NCI-H1436 treated with DMSO at 0.1 percent for 48 hours (cell line): ENCODE data around the gene SOX6.
A peak's percentile ranks its signal among the peaks of the same experiment; 100 is the strongest.
"Not testable (repeated sequence)": the region's sequence is repeated elsewhere in the genome, so short reads cannot be mapped to it uniquely, and the experiment has no call there.

Experiments
- DNase-seq: peaks from one replicate; lab custom pipeline; 2025; lab: John Stamatoyannopoulos, UW

The SOX6 gene

GRCh38 chr11:16148301-16148931 lies 207.9 kb downstream of the SOX6 start:
- DNase-seq = no peak

GRCh38 chr11:16146980-16147379 lies 209.4 kb downstream of the SOX6 start:
- DNase-seq = not testable (repeated sequence)

- not testable (repeated sequence) for DNase-seq
These were observed 214.7 kb downstream of the SOX6 start for GRCh38 chr11:16141614-16142013.

GRCh38 chr11:16141162-16141561 lies 215.2 kb downstream of the SOX6 start:
- not testable (repeated sequence) for DNase-seq

- no peak for DNase-seq
These were observed 219.5 kb downstream of the SOX6 start for GRCh38 chr11:16136792-16137390.

GRCh38 chr11:16133867-16134266 lies 222.5 kb downstream of the SOX6 start:
- no peak for DNase-seq

GRCh38 chr11:16127732-16128131 lies 228.6 kb downstream of the SOX6 start:
- DNase-seq = no peak

- DNase-seq = peak; percentile 80
These were observed 230.0 kb downstream of the SOX6 start for GRCh38 chr11:16126362-16126761.

GRCh38 chr11:16125796-16126195 lies 230.6 kb downstream of the SOX6 start:
- DNase-seq = no peak

- no peak for DNase-seq
These were observed 232.0 kb downstream of the SOX6 start for GRCh38 chr11:16124390-16124789.

GRCh38 chr11:16121853-16122252 lies 234.5 kb downstream of the SOX6 start:
- no peak for DNase-seq

GRCh38 chr11:16120008-16120407 lies 236.3 kb downstream of the SOX6 start:
- no peak for DNase-seq

GRCh38 chr11:16117989-16118756 lies 238.2 kb downstream of the SOX6 start:
- DNase-seq = no peak

- no peak for DNase-seq
These were observed 241.1 kb downstream of the SOX6 start for GRCh38 chr11:16114978-16115871.

- DNase-seq = no peak
These were observed 241.9 kb downstream of the SOX6 start for GRCh38 chr11:16114431-16114830.

- no peak for DNase-seq
These were observed 244.7 kb downstream of the SOX6 start for GRCh38 chr11:16111690-16112089.

GRCh38 chr11:16110886-16111285 lies 245.5 kb downstream of the SOX6 start:
- no peak for DNase-seq

GRCh38 chr11:16099343-16099900 lies 256.9 kb downstream of the SOX6 start:
- no peak for DNase-seq

GRCh38 chr11:16098526-16099205 lies 257.7 kb downstream of the SOX6 start:
- DNase-seq = no peak

GRCh38 chr11:16097543-16097942 lies 258.8 kb downstream of the SOX6 start:
- no peak for DNase-seq

- no peak for DNase-seq
These were observed 260.0 kb downstream of the SOX6 start for GRCh38 chr11:16096336-16096735.
